HG02981 (cell line): ENCODE results near the gene TBC1D16.
"Not testable (repeated sequence)": the region's sequence is repeated elsewhere in the genome, so short reads cannot be mapped to it uniquely, and the experiment has no call there.

Experiments
- ATAC-seq: cut with Tn5 transposase; IDR thresholded peaks from one replicate; pipeline ENCODE4 v1.9.1; 2021; ENCODE audit warnings: mild to moderate bottlenecking, moderate library complexity; ENCODE audit not compliant: unreplicated experiment

TBC1D16 gene

DNA sequence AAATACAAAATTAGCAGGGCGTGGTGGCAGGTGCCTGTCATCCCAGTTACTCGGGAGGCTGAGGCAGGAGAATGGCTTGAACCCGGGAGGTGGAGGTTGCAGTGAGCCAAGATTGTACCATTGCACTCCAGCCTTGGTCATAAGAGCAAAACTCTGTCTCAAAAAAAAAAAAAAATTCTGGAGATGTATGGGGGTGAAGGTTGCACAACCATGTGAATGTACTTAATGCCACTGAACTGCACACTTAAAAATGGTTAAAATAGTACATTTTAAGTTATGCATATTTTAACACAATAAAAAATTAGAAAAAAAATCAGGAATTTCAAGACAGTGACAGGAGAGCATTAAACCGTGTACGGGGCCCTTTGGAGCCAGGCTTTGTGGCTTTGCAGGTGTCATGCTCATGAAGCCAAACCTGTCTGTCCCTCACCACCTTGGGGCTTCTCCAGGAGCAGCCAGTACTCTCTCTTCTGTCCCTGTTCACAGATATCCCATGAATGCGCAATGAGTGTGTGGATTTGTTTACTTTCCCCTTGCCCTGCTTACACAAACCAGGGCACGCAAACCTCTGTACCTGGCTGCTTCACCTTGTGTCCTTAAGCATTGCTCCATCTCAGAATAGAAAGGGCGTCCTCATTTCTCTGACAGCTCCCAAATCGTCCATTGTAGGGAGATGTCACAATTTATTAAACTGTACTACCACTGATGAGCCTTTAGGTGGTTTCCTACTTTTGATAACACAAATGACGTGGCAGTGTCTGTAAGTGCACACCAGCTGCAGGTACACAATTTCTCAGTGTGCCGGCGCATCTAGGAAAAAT lies 138.2 kb downstream of the TBC1D16 start:
- ATAC-seq: no peak

DNA sequence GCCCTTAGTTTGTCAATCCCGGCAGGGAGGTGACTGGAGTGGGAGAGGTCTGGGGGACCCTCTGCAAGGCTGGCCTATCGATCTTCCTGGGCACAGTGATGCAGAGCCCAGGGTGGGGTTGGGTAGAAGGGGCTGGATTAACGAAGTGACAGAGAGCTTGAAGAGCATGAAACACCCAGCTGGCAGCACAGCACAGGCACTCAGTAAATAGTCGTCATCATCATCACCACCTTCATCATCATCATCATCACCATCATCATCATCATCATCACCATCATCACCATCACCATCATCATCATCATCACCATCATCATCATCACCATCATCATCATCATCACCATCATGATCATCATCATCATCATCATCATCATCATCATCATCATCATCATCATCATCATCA lies 142.2 kb downstream of the TBC1D16 start:
- not testable (repeated sequence) for ATAC-seq

- ATAC-seq: no peak
These were observed 143.0 kb downstream of the TBC1D16 start for GRCh38 chr17:79892457-79893241.

DNA sequence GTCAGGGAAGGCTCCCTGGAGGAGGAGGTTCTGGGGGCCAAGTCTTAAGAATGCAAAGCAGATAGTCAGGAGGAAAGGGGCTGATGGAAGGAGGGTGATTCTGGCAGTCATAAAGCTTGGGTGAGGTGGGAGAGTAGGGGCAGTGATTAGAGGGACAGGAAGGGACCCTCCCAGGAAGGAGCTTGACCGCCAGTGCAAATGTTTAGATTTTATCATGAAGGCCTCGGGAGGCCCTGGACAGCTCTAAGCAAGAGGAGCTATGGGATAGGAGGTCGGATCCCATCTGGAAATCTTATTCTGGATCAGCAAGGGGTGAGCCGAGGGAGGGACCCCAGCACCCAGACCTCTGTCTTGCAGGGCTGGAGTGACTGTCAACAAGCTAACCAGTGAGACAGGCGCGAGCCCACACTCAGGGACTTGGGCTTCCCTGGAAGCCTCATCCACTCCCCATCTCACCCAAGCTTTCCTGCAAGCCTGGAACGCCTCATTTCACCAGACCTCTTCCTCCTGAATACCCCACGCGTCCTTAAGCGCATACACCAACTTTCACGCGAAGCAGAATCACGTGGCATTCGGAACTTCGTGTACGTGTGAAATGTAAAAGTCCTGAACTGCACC lies 144.4 kb downstream of the TBC1D16 start:
- no peak for ATAC-seq

GRCh38 chr17:79890706-79891105 lies 145.0 kb downstream of the TBC1D16 start:
- no peak for ATAC-seq

DNA sequence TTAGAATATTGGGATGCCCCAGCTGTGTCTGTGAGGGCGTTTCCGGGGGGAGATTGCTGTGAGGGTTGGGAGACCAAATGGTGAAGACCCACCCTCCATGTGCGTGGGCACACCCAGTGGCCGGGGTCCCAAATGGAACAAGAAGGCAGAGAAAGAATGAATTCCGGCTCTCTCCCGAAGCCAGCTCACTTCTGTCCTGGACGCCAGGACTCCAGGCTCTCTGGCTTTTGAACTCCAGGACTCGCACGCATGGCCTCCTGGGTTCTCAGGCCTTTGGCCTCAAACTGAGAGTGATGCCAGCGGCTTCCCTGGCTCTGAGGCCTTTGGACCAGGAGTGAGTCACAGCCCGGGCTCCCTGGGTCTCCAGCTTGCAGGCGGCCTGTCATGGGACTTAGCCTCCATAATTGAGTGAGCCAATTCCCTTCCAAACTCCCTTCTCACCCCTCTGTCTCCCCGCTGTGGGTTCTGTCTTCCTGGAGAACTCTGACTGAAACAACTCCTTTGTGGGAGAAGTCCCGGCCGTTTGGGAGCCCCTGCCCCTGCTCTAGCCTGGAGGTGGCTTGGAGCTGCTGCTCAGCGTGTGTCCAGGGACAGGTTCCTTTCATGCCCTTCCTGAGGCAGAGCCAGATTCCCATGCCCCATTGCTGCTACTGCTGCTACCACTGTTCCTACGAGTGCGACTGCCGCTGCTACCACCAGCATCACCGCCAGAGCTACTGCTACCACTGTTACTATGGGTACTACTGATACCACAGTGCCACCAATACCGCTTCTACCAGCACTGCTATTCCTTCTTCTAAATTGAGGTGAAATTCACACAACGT lies 146.6 kb downstream of the TBC1D16 start:
- no peak for ATAC-seq

DNA sequence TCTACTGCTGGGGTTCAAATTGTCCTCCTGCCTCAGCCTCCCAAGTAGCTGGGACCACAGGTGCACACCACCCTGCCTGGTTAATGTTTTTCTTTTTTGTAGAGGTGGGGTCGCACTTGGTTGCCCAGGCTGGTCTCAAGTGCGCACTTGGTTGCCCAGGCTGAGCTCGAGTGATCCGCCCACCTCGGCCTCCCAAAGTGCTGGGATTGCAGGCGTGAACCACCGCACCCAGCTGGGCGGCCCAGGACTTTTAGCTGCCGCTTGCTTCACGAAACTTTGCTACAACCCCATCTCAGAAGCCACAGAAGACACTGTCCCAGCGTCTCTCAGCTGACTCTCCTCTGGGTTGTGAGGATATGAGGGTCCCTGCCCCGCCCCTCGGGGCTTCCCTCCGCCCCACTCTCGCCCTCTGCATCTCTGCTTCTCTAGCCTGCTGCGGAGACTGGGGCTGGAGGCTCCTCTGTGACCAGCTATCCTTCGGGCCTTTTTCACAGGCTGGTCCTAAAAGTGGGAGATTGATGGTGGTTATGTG lies 147.6 kb downstream of the TBC1D16 start:
- ATAC-seq: no peak

GRCh38 chr17:79887451-79887991 lies 148.2 kb downstream of the TBC1D16 start:
- ATAC-seq: no peak

DNA sequence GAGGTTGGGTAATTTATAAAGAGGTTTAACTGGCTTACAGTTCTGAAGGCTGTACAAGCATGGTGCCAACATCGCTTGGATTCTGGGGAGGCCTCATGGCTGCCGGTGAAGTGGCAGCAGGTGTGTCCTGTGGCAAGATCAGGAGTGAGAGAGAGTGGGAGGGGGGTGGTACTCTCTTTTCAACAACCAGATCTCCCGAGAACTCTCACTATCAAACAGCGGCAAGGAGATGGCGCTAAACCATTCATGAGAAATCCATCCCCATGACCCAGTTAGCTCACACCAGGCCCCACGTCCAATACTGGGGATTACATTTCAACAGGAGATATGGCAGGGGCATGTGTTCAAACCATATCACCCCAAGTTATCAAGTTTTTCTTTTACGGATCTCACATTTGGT lies 152.5 kb downstream of the TBC1D16 start:
- no peak for ATAC-seq
